Measurements from ENCODE around the gene GNL1. TPM values are rescaled to one million over a fixed set of nuclear protein-coding genes. Genes with fewer than 3 reads are reported as not detected.

GNL1 gene
- total RNA-seq, 3 donors from 2014 or later, result 134 to 142 (median 138) TPM

- Mint-ChIP-seq H3K27me3 (ENCODE audit: low read depth) (no peaks in the 10 kb centered on the region), H3K36me3 (ENCODE audit: insufficient read depth) (peaks cover 58% of the 10 kb centered on the region), H3K4me3 (no peak overlapping the region), H3K9me3 (no peaks in the 10 kb centered on the region), H3K4me1 (ENCODE audit: low read depth) (no peaks in the 10 kb centered on the region)
- DNase-seq (no peak), ATAC-seq (no peak)
Measured at GRCh38 chr6:30583921-30584320, 27.6 kb upstream of the GNL1 start.

GRCh38 chr6:30578051-30578450 lies 21.8 kb upstream of the GNL1 start:
- peaks cover 37% of the 10 kb centered on the region for H3K4me1 Mint-ChIP-seq (ENCODE audit: low read depth)
- no peak overlapping the region for H3K4me3 Mint-ChIP-seq
- H3K36me3 Mint-ChIP-seq (ENCODE audit: insufficient read depth), result peaks cover 54% of the 10 kb centered on the region
- H3K9me3 Mint-ChIP-seq, result no peaks in the 10 kb centered on the region
- no peak for ATAC-seq
- H3K27me3 Mint-ChIP-seq (ENCODE audit: low read depth), result no peaks in the 10 kb centered on the region
- DNase-seq, result no peak

DNA sequence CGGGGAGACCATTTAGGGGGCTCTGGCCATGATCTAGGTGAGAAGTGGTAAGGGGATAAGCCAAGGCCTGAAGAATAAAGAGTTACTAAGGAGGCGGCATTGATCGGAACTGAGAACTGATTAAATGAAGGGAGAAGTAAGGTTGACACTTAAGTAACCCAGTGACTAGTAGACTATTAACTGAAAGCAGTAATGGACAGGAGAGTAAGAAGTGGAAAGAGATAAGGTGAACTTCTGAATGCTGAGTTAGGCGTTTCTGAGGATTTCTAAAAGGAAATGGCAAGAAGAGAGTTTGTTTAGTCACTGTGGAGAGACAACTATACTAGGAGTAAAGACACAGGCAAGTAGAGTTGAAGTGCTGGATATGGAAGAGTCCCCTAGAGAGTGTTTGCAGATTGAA lies 16.8 kb upstream of the GNL1 start:
- H3K4me1 Mint-ChIP-seq (ENCODE audit: low read depth), result peaks cover 71% of the 10 kb centered on the region
- no peak for DNase-seq
- no peaks in the 10 kb centered on the region for H3K27me3 Mint-ChIP-seq (ENCODE audit: low read depth)
- H3K36me3 Mint-ChIP-seq (ENCODE audit: insufficient read depth), result peaks cover 36% of the 10 kb centered on the region
- no peak for ATAC-seq
- no peaks in the 10 kb centered on the region for H3K9me3 Mint-ChIP-seq
- peak overlapping the region; percentile 97 for H3K4me3 Mint-ChIP-seq

GRCh38 chr6:30572148-30572547 lies 15.9 kb upstream of the GNL1 start:
- Mint-ChIP-seq H3K9me3 (no peaks in the 10 kb centered on the region), H3K4me1 (ENCODE audit: low read depth) (peaks cover 70% of the 10 kb centered on the region), H3K4me3 (peak overlapping the region; percentile 97), H3K27me3 (ENCODE audit: low read depth) (no peaks in the 10 kb centered on the region), H3K36me3 (ENCODE audit: insufficient read depth) (peaks cover 28% of the 10 kb centered on the region)
- DNase-seq (no peak), ATAC-seq (no peak)

GRCh38 chr6:30571762-30572082 lies 15.4 kb upstream of the GNL1 start:
- H3K4me1 Mint-ChIP-seq (ENCODE audit: low read depth), result peaks cover 68% of the 10 kb centered on the region
- peak overlapping the region; percentile 97 for H3K4me3 Mint-ChIP-seq
- ATAC-seq (no peak), DNase-seq (no peak)
- no peaks in the 10 kb centered on the region for H3K9me3 Mint-ChIP-seq
- H3K36me3 Mint-ChIP-seq (ENCODE audit: insufficient read depth), result peaks cover 24% of the 10 kb centered on the region
- no peaks in the 10 kb centered on the region for H3K27me3 Mint-ChIP-seq (ENCODE audit: low read depth)

- ATAC-seq (peak; percentile 90 to 91), DNase-seq (peak; percentile 100)
- Mint-ChIP-seq H3K4me1 (ENCODE audit: low read depth) (peaks cover 64% of the 10 kb centered on the region), H3K9me3 (no peaks in the 10 kb centered on the region), H3K27me3 (ENCODE audit: low read depth) (no peaks in the 10 kb centered on the region), H3K36me3 (ENCODE audit: insufficient read depth) (peaks cover 20% of the 10 kb centered on the region), H3K4me3 (peak within 1 kb of the TSS; percentile 97)
Measured at GRCh38 chr6:30571075-30571761, 14.9 kb upstream of the GNL1 start, which contains the start of gene ABCF1. ABCF1 (plus strand) TSS chr6:30571442; CDS start chr6:30571488, 46 bp downstream.

DNA sequence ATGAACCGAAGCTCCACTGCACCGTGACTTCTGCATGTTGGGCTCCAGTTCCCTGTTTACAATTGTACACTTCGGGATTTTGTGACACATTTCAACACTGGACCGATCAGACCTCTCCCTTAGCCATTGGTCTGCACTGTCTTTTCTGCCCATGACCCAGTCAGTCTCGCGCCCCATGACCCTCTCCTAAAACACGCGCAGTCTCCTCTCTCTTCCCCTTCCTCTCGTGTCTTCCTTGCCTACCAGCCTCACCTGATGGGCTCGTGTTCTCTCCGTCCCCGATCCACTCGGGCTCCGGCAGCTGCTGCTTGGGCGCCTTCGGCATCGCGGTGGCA lies 14.4 kb upstream of the GNL1 start:
- no peaks in the 10 kb centered on the region for H3K27me3 Mint-ChIP-seq (ENCODE audit: low read depth)
- H3K4me1 Mint-ChIP-seq (ENCODE audit: low read depth), result peaks cover 64% of the 10 kb centered on the region
- no peaks in the 10 kb centered on the region for H3K9me3 Mint-ChIP-seq
- H3K4me3 Mint-ChIP-seq, result peak overlapping the region; percentile 97
- ATAC-seq (peak; percentile 2 to 8), DNase-seq (no peak)
- H3K36me3 Mint-ChIP-seq (ENCODE audit: insufficient read depth), result peaks cover 20% of the 10 kb centered on the region

DNA sequence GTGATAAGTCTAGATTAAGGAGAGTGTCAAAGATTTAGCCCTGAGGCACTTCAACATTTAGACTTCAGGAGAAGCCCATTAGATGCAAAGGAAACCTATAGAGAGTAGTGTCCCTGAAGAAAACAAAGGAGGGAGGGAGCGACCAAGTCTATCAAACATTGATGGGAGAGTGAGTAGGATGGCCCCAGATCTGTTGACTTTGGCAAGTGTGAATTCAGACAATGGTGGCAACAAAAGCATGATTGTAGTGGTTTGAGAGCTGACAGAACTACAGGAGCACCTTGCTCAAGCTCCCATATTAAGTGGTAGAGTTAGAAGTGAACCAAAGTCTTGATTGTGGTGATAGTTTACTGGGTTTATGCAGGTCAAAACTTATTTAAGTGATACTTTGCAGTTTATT lies 14.0 kb upstream of the GNL1 start:
- Mint-ChIP-seq H3K9me3 (no peaks in the 10 kb centered on the region), H3K27me3 (ENCODE audit: low read depth) (no peaks in the 10 kb centered on the region), H3K4me1 (ENCODE audit: low read depth) (peaks cover 63% of the 10 kb centered on the region), H3K36me3 (ENCODE audit: insufficient read depth) (peaks cover 20% of the 10 kb centered on the region), H3K4me3 (peak overlapping the region; percentile 97)
- ATAC-seq (no peak), DNase-seq (no peak)

DNA sequence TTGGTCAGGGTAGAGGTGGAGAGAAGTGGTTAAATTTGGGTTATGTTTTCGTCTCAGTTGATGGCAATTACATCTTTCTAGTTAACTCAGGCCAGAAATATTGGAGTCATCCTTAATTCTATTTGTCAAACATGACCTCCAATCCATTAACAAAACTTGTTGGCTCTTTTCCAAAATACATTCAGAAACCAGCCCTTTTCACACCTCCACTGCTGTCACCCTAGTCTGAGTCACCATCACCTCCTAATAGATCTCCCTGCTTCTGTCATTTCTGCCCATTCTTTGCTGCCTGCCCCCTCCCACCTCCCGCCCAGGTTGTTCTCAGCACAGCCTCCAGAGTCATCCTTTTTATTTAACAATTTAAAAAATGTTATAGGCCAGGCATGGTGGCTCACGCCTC lies 12.0 kb upstream of the GNL1 start:
- DNase-seq (peak; percentile 23), ATAC-seq (peak; percentile 59)
- peak overlapping the region; percentile 32 for H3K4me3 Mint-ChIP-seq
- H3K36me3 Mint-ChIP-seq (ENCODE audit: insufficient read depth), result peaks cover 20% of the 10 kb centered on the region
- no peaks in the 10 kb centered on the region for H3K9me3 Mint-ChIP-seq
- no peaks in the 10 kb centered on the region for H3K27me3 Mint-ChIP-seq (ENCODE audit: low read depth)
- peaks cover 46% of the 10 kb centered on the region for H3K4me1 Mint-ChIP-seq (ENCODE audit: low read depth)

- Mint-ChIP-seq H3K36me3 (ENCODE audit: insufficient read depth) (peaks cover 21% of the 10 kb centered on the region), H3K4me3 (no peak overlapping the region), H3K9me3 (no peaks in the 10 kb centered on the region), H3K4me1 (ENCODE audit: low read depth) (peaks cover 25% of the 10 kb centered on the region), H3K27me3 (ENCODE audit: low read depth) (no peaks in the 10 kb centered on the region)
- ATAC-seq (no peak), DNase-seq (no peak)
Measured at GRCh38 chr6:30565772-30566171, 9.5 kb upstream of the GNL1 start.

DNA sequence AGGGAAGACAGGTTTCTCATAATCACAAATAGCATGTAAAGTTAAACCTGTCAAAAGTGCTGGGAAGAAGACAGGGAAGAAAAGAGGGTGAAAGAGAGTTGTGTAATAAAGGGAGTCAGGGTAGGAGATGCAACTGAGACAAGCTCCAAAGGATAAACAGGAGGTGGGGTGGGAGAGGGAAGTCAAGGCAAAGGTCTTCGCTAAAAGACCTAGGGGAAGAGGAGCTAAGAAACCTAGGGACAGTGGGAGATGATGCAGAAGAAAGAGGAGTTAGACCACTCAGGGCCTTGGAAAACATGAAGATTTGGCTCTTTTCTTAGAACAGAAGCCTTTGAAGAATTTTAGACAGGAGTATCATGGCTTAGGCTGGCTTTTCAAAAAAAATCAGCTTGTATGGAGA lies 7.8 kb upstream of the GNL1 start:
- peaks cover 25% of the 10 kb centered on the region for H3K36me3 Mint-ChIP-seq (ENCODE audit: insufficient read depth)
- H3K4me1 Mint-ChIP-seq (ENCODE audit: low read depth), result peaks cover 20% of the 10 kb centered on the region
- H3K4me3 Mint-ChIP-seq, result no peak overlapping the region

DNA sequence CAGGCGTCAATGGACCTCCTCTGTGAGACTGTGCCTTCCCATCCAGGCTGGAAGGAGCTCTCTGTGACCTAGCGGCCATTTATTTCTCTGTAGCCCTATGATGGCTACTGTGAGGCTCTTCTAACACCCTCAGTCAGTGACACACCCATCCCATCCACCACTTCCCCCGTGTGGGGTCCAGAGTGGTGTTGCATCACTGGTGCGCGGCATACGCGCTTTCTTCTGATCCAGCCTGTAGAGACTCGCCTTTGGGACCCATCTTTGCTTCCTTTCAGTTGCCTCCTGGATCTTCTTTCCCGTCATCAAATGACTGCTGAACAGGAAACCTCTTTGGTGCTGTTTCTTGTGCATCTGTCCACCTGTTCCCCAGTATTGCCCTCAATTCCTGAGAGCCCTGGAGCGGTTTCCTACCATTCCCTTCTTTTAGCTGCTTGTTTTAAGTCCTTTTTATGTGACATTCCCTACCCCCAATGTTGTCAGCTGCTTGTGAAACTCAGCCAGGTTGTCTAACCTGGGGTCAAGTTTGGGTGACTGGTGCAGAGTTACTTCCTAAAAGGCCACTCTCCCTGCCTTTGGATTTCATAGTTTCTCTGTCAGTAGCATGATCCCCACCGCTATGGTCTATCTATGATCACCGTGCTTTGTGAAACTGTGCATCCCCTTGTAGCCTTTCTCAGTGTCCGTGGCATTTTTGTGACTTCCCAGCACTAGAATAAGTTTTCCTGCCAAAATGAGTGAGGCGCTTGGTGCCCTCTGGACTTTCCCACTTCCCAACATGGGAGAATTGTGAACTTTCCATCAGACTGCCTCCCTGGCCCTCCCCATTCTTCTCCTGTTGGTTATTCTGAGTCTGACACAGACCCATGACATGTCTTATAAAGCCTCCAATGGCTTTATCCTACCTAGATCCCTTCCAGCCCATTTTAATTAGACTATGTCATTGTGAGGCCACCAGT lies 6.5 kb upstream of the GNL1 start:
- no peak for DNase-seq
- Mint-ChIP-seq H3K4me3 (no peak overlapping the region), H3K9me3 (no peaks in the 10 kb centered on the region), H3K27me3 (ENCODE audit: low read depth) (no peaks in the 10 kb centered on the region), H3K36me3 (ENCODE audit: insufficient read depth) (peaks cover 25% of the 10 kb centered on the region), H3K4me1 (ENCODE audit: low read depth) (peaks cover 22% of the 10 kb centered on the region)
- no peak for ATAC-seq

More for the DNA sequence above, 7.8 kb upstream of the GNL1 start:
- DNase-seq (no peak), ATAC-seq (no peak)
- Mint-ChIP-seq H3K27me3 (ENCODE audit: low read depth) (no peaks in the 10 kb centered on the region), H3K9me3 (no peaks in the 10 kb centered on the region)

DNA sequence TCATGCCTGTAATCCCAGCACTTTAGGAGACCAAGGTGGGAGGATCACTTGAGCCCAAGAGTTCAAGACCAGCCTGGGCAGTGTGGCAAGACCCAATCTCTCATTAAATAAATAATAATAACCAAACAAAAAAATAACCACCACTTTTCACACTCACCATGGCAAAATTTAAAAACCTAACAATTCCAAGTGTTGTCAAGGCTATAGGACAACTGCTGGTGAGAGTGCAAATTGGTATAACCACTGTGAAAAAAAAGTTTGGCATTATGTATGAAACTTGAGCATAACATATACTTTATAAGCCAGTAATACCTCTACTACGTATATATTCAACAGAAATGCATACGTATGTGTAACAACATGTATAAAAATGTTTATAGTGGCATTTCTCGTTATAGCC lies 4.6 kb upstream of the GNL1 start:
- H3K27me3 Mint-ChIP-seq (ENCODE audit: low read depth), result no peaks in the 10 kb centered on the region
- H3K4me3 Mint-ChIP-seq, result no peak overlapping the region
- H3K4me1 Mint-ChIP-seq (ENCODE audit: low read depth), result peaks cover 23% of the 10 kb centered on the region
- peaks cover 28% of the 10 kb centered on the region for H3K36me3 Mint-ChIP-seq (ENCODE audit: insufficient read depth)
- ATAC-seq (no peak), DNase-seq (no peak)
- no peaks in the 10 kb centered on the region for H3K9me3 Mint-ChIP-seq

GRCh38 chr6:30557683-30557981 lies 1.3 kb upstream of the GNL1 start:
- peak; percentile 63 for DNase-seq

More at GRCh38 chr6:30557683-30557981, 1.3 kb upstream of the GNL1 start:
- peaks cover 36% of the 10 kb centered on the region for H3K4me1 Mint-ChIP-seq (ENCODE audit: low read depth)
- H3K27me3 Mint-ChIP-seq (ENCODE audit: low read depth), result no peaks in the 10 kb centered on the region
- ATAC-seq, result peak; percentile 22 to 30
- peaks cover 32% of the 10 kb centered on the region for H3K36me3 Mint-ChIP-seq (ENCODE audit: insufficient read depth)
- no peaks in the 10 kb centered on the region for H3K9me3 Mint-ChIP-seq
- H3K4me3 Mint-ChIP-seq, result peak overlapping the region; percentile 98
